ENCODE measurements around the gene SYNGR3.
"Not testable (repeated sequence)": the region's sequence is repeated elsewhere in the genome, so short reads cannot be mapped to it uniquely, and the experiment has no call there.

GRCh38 chr16:1957434-1958142 is 32.2 kb upstream of the SYNGR3 start:
- not testable (repeated sequence) for TF ChIP-seq POLR2A (IDR thresholded peaks at IDR 0.05); CTCF (IDR thresholded peaks at IDR 0.05 in 8 of 11, conservative IDR thresholded peaks at IDR 0.05 in 3 of 11); POLR2AphosphoS5 (IDR thresholded peaks at IDR 0.05)

Measured in spleen (tissue), 7 donors.